NCI-H748 (cell line): ENCODE measurements around the gene FBXW7.

Experiments
- DNase-seq: peaks from one replicate; lab custom pipeline; 2025; ENCODE audit not compliant: unreplicated experiment; lab: John Stamatoyannopoulos, UW

FBXW7 gene

DNA sequence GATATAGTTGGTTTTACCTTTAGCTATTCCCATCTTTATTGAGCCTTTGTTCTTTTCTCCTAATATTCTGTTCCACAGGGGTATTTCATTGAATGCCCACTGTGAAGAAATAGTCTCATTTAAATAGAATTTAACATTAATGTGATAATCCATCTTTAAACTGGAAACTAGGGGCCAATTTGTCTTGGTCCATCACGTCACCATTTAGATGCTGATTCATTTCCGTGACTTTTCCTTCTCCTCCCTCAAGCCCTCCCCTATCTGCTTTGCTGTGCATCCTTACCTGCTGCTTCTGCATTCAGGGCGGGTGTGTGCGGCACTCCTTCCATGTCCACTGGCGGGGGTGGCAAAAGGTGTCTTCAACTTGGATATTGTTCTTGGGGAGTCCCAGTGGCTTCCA is 241.1 kb downstream of the FBXW7 start:
- no peak for DNase-seq

DNA sequence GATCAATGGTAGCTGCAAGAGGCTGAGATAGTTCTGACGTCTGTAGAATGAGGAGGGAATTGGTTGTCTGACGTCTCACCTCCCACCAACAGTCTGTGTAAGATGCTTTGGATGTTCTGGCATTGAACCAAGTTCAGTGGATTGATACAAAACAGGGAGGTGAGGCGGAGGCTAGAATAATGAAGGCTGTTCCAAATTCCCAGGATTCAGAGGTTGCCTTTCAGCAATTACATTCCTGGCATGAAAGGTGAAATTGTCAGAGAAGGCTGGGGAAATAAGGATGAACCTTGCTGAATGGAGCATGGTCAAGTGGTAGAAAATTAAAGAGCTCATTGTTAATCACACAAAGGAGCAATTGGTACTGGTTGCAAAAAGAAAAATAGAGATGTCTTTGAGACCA is 241.6 kb downstream of the FBXW7 start:
- peak; percentile 61 for DNase-seq

DNA sequence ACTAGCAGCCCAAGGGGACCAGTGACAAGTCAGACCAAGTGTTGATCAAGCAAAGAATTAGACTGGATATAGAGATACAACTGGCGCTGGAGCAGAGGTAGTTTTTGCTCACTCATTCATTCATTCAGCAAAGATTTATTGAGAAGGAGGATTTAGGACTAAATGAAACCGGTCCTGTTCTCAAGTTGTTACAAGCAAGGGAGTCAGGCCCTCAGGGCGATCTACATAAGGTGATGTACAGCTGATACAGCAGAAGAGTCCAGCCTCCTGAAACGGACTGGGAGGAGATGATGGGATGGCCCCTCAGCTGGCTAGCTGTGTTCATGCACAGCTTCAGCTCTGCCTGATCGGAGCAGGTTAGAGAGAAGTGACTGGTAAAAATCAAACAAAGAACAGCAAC is 242.4 kb downstream of the FBXW7 start:
- DNase-seq: no peak

DNA sequence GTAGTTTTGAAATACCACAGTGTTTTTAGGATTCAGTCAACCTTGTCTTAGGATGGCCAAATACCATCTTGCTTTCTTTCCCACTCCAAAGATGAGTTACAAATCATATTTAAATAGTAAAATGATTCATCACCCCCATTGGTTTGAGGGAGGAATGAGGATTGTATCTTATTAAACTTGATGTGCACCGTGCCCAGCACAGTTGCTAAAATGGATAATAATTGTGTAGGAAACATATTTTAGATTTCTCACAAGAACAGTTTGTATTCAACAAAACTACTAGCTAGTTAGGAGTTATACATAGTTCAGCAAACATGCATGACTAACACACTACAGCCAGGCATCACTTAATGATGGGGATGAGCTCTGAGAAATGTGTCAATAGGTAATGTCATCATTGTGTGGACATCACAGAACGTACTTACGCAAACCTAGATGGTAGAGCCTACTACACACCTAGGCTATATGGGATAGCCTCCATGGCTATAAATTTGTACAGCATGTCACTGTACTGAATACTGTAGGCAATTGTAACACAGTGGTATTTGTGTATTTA is 245.4 kb downstream of the FBXW7 start:
- DNase-seq: no peak

DNA sequence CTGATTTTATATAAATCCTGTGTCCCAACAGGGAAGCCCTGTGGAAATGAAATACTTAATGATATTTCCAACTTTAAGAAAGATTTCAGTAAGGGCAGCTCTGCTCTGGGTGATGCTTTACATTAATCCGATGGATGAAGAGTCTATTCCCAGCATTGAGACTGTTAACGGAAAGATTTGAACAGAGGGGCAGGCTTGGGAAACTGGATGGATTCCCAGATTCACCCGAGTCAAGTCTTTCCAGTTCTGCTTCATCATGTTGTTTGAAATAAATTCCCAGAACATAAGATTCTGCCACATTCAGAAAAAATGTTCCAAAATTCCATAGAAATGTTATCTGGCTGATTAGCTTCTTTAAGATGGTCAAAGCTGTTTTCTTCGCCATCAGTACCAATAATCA is 246.0 kb downstream of the FBXW7 start:
- no peak for DNase-seq

DNA sequence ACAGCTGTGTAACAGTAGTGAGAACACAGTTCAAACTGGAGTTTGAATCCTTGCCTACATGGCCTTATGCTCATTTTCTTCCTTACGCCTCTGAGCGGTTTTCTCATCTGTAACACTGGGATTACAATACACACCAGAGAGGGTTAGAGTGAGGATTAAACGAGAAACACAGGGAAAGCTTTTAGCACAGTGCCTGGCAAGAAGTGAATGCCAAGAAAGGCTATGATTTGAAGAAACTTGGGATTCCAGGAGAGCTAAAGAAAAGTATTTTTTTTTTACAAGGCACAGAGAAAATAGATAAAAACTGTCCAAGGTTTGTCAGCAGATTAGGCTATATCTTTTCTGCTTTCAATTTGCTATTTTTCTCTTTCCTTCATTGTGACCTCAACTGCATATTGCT is 246.4 kb downstream of the FBXW7 start:
- no peak for DNase-seq

DNA sequence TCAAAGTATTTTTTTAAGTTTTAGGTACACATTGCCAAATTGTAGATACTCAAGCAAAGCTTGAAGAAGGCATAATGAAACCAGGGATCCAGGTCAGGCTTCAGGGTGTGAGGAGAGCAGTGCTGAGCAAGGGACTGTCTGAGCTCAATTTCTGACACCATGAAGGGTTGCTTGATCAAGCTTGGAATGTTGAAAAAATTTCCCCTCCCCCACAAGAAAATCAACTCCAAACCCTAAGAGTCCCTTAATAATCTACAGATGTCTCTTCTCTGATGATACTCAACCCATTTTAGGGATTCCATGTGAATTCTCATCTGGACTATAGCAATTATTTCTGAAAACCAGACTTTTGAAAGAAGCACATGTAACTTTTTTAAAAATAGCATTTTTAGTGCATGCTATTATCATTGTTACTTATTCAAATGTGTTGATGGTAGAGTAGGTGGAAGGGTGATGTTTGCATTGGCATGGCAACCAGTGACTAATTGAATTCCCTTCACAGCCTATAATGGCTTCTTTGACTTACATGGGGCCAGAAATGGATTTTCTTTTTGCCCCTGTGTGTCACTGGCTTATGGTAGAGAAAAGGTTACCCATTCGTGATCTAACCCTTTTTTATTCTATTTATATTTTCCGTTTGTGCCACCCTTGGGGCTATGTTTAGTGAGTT is 252.0 kb downstream of the FBXW7 start:
- DNase-seq: peak; percentile 63

DNA sequence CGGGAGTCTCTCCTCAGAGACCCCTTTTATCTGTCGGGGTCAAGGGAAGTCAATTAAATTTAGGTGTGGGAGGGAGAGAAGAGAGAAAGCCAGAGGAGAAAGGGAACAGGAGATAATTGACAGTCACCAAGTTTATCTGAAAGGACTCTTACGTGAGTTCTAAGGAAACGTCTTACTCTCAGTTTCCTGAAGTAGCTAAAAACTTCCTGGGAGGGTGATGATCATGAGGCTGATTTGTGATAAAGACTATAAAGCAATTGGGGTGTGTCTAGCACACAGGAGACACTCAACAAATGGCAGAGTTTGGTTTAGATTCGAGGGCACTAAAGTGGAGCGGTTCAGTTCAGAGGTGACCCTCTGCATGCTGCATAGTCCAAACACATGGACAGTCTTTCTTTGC is 254.1 kb downstream of the FBXW7 start:
- no peak for DNase-seq

DNA sequence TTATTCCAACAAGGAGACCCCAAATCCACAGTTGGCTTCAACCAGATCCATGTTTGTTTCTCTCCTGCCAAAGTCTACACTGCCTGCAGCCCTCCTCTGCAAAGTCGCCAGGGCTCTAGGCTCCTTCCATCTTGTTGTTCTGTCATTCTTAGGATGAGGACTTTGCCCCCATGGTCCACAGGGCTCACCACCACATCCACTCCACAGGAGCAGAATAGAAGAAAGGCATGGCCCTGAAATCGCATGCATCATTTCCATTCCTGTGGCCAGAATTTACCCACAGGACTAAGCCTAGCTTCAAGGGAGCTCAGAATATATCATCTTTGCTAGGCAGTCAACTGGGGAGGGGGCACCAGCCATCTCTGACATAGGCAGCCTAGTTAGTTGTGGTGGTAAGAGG is 254.7 kb downstream of the FBXW7 start:
- no peak for DNase-seq

DNA sequence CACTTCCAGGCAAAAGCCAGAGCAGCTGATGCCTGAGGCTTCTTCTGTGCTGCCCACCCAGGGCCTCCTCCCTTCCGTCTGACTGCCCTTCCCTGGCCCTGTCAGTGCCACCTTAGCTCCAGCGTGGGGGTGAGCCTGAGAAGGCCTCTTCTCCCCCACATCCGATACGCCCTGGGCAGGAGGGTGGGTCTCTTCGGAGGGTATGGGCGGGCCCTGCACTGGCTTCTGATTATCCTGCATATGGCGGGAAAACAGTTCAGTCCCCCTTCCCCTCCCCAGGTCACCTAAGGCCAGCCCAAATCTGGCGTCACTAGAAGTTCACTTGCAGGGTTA is 256.7 kb downstream of the FBXW7 start:
- DNase-seq: peak; percentile 34

DNA sequence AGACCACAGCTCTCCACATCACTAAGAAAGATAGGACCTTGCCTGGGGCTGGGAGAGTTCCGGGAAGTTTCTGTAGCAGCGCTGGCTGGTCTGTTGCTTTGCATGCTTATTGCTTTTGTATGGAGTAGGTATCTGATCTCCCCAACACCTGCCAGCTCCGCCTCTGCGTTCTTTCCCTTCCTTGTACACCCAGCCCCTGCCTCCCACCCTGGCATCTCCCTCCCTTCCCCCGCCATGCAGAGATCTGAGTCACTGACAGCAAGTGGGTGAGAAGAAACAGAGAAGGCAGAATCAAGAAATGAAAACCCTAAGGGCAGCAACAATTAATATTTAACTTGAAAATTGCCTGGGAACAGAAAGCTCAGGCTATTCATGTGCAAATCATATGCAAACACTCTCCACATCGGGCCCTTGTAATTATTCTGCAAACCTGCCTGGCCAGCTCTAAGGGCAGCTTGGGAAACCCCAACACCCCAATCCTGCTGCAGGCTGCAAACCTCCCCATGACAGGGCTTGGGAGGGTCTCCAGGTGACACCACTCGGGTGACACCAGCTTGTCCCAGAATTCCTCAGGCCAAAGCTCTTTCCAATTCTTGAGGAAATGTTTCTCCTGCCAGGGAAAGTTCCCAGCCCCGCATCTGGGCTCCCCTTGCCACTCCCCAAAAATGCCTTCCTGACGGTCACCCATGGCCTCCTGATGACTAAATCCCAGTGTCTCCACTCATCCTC is 257.2 kb downstream of the FBXW7 start:
- peak; percentile 90 for DNase-seq

DNA sequence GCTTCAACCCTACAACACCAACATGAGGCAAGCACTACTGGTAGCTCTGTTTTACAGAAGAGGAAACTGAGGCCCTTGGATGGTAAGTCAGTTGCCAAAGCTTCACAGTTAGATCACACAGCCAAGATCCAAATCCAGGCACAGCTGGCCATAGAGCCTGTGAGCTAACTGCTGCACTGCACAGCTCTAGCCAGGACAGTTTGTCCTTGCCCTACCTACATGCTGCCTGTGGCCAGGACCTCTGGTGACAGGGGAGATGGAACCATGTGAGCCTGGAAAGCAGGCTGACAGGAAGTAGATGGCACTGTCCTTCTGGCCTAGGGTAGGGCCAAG is 257.8 kb downstream of the FBXW7 start:
- DNase-seq: no peak

DNA sequence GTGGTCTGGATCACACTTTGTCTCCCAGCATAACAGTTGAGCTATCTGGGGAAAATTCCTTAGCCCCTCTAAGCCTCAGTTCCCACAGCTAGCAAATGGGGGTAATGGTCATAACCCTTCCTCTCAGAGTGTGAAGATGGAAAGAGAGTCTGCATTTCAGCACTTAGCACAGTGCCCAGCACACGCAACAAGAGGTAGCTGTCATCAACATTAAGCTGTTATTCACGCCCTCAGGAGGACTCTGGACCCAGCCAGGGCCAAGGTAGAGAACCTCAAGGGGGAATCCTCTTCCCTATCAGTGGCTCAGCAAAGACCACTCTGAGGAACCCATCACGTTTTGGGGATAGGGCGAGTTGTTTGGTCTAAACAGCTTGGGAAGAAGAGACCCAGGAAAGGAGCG is 258.6 kb downstream of the FBXW7 start:
- DNase-seq: no peak

DNA sequence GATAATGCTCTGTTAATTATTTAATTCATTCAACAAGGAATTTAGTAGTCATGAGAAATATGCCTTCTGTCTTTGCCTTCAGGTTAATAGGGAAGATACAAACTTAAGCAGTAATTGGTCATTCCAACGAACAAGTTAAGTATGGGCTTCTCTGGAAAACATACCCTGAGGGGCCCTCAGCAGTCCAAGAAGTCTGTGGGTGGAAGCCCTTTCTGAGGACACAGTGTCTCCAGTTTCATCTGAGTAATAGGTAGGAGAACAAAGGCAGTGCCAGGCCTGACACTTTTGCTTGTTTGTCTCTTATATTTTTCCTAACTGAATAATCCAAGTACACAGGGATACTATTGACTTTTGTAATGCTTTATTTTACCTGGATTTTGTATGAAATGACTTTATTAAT is 262.5 kb downstream of the FBXW7 start:
- DNase-seq: peak; percentile 6
